SU-DHL-6 (cell line): Measurements from ENCODE around the gene CCDC85C.

Experiments used
- CTCF ChIP-seq: fragments of 200-600 bp; sonication (generic); IDR thresholded peaks from one replicate; pipeline ENCODE4 v1.5.1; 2017; ENCODE audit warnings: antibody characterized with exemption, mild to moderate bottlenecking, low read length, moderate library complexity; ENCODE audit not compliant: insufficient read depth, poor library complexity, severe bottlenecking
- EZH2phosphoT487 ChIP-seq: fragments of 200-600 bp; sonication (generic), shearing (Covaris generic); conservative IDR thresholded peaks from 2 replicates; pipeline ENCODE4 v1.6.1; 2018; ENCODE audit warnings: mild to moderate bottlenecking, antibody characterized with exemption, low read length, moderate library complexity, mixed read lengths

- no peak for TF ChIP-seq CTCF
- no peak for TF ChIP-seq EZH2phosphoT487
Observed at GRCh38 chr14:99551034-99551922, 52.7 kb downstream of the CCDC85C start.
